22Rv1 (cell line): ENCODE results near the gene PKN1.

Source experiments
- H3K27ac ChIP-seq: fragments of 450-650 bp; 2 replicates; pipeline ENCODE4 v1.5.1; 2017
- ZFX ChIP-seq: fragments of 450-650 bp; IDR thresholded peaks from 2 replicates; pipeline ENCODE4 v1.6.1; 2017; ENCODE audit warnings: antibody characterized with exemption, borderline replicate concordance
- TF ChIP-seq, protein P1 (sequence below): fragments of 450-650 bp; IDR thresholded peaks from 2 replicates; pipeline ENCODE4 v1.5.1; 2017; ENCODE audit warnings: mild to moderate bottlenecking

The PKN1 gene

DNA sequence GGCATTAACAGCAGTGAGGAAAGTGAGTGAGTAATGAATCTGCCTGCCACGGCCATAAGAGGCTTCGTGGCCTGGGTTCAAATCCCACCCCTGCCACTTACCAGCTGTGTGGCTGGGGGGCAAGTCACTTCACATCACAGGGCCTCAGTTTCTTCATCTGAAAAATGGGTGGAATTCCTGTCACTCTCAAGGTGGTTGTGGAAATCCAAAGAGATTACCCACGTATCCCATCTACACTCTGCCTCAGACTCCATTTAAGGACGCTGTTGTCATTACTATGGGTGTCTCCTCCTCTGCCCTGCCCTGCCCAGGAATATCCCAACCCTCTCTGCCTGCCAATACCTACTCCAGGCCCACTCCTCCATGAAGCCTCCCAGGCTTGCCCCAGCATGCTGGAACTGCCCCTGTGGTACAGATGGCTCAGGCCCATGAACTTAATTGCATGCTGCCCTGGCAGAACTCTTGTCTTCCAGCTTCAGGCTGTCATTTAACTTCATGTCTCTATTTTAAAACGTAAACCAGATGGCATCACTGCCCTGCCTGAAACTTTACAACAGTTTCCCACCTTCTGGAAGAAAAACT is 59.7 kb downstream of the PKN1 start:
- no peak overlapping the region for H3K27ac ChIP-seq
- TF ChIP-seq ZFX = no peak
- TF ChIP-seq, protein P1, sequence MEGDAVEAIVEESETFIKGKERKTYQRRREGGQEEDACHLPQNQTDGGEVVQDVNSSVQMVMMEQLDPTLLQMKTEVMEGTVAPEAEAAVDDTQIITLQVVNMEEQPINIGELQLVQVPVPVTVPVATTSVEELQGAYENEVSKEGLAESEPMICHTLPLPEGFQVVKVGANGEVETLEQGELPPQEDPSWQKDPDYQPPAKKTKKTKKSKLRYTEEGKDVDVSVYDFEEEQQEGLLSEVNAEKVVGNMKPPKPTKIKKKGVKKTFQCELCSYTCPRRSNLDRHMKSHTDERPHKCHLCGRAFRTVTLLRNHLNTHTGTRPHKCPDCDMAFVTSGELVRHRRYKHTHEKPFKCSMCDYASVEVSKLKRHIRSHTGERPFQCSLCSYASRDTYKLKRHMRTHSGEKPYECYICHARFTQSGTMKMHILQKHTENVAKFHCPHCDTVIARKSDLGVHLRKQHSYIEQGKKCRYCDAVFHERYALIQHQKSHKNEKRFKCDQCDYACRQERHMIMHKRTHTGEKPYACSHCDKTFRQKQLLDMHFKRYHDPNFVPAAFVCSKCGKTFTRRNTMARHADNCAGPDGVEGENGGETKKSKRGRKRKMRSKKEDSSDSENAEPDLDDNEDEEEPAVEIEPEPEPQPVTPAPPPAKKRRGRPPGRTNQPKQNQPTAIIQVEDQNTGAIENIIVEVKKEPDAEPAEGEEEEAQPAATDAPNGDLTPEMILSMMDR = no peak

DNA sequence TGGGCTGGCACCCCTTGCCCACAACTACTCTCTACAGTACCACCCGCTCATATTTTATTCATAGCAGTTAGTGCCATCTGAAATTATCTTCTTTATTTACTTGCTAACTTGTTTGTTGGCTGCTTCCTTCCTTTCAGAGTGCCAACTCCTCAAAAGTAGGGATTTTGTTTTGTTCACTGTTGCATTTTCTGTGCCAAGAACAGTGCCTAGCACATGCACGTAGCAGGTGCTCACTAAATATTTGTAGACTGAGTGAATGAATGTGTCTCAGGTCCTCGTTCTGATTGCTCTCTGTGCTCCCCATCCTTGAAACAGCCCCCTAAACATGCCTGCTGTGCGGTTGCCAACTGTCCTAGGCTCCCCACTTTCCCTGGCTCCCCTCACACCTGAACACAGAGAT is 61.3 kb downstream of the PKN1 start:
- H3K27ac ChIP-seq = peak overlapping the region; percentile 30; the same call in 1 of the 2 replicates
- TF ChIP-seq, protein P1 = no peak
- TF ChIP-seq ZFX = no peak

DNA sequence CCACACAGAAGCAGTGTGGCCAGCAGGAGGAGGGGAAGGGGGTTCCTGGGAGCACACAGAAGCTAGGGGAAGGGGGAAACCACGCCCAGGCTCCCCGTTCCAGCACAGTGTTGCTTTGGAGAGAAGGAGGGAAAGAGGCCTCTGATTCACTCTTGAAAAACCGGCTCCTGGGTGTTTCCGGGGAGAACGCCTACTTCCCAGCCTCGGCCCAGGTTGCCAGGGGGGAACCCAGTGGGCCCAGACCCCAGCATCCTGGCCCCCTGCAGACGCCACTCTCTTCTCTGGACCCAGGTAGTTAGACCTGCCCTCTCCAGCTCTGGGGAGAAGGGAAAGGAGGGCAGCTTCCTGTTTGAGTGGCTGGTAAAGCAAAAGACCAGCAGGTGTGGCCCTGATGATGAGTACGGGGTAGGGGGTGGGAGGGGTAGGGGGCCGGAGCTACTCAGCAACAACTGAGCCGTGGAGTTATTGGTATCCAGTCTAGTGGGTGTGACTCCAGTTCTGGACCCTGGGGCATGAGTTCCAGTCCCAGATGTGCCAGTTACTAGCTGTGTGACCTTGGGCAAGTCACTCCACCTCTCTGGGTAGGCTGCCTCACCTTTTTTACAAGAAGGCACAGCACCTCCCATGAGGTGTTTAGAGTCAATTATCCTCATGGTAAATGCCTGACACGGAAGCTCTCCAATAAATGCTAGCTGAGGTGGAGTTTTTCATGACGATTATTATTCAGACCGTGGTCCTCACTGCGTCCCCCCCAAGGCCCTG is 62.0 kb downstream of the PKN1 start:
- peak overlapping the region; percentile 84 for H3K27ac ChIP-seq
- TF ChIP-seq, protein P1 = no peak
- TF ChIP-seq ZFX = no peak

- H3K27ac ChIP-seq = peak overlapping the region; percentile 84
- TF ChIP-seq, protein P1 = no peak
- no peak for TF ChIP-seq ZFX
Observed at GRCh38 chr19:14495672-14496028, 62.5 kb downstream of the PKN1 start.

DNA sequence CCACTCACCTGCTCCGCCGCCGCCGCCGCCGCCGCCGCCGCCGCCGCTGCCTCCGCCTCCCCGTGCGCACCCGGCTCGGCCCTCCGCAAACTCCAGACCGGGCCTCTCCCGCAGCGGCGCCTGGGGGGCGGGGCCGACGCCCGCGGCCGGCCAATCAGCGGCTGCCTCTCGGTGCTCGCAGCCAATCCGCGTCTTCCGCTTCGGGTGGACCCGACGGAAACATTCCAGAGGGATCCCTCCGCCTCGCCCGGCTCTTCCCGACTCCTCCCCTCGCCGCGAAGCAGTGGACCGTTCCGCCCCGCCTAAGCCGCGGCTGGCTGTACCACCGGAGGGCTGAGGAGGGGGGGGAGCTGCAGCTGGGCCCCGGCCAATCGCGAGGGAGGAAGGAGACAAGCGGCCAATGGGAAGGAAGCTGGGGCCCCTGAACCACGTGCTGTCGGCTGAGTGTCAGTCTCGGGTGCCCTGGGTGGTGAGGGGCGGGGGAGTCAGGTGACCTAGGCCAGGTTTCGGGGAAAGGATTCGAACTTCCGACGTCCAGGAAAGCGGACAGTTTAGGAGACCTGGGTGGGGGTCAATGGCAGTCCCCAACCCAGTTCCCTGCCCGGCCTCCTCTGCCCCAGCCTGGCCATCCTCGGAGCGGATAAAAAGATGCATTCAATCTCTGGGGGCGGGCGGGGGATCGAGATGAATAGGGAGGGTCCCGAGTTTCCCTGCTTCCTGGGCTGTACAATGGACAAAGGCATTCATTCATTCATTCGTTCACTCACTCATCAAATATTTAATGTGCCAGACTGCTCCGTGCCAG is 63.1 kb downstream of the PKN1 start, which contains the start of gene GIPC1:
Gene GIPC1, minus strand, starts transcription at position 99 of the 805 bp plus-strand sequence. CDS start 13,151 bp downstream, outside the sequence.
- TF ChIP-seq, protein P1 = no peak
- no peak for TF ChIP-seq ZFX
- peak within 1 kb of the TSS; percentile 84 for H3K27ac ChIP-seq

DNA sequence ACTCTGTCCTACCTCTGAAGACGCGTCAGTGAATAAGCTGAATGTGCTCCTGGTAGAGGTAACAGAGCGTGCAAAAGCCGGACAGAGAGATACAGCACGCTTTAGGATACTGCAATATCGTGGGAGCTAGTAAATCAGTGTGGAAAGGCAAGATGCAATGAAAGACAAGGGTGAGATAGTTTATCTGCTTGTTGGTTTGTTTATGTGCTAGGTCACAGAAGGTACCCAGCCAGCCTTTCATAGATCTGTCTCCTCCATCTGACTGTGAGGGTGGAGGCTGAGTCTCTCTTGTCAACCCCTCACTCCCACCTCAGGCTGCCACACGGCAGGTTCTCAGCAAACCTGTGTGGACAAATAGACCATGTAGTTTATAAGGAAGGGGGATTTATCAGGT is 63.7 kb downstream of the PKN1 start:
- peak overlapping the region; percentile 84 for H3K27ac ChIP-seq
- no peak for TF ChIP-seq ZFX
- TF ChIP-seq, protein P1 = no peak
